Endothelial cell of umbilical vein (primary cell): ENCODE results near the gene S100A16. TPM values are rescaled to one million over a fixed set of nuclear protein-coding genes. Genes with fewer than 3 reads are reported as not detected.

ENCODE experiments used
- BruUV-seq: library from RNA; stranded (reverse); fragments of 400-500 nt; replicated peaks from 2 replicates; lab custom pipeline; 2021; lab: Mats Ljungman, UMichigan
- CTCF ChIA-PET: fragments of 300-600, 350-600 bp; sonication (Branson Sonifier 250); formaldehyde crosslinking; loops from one replicate; lab custom pipeline; 2021; ENCODE audit warnings: antibody characterized with exemption, inconsistent platforms; lab: Charles Lee
- POLR2A ChIA-PET: fragments of 300-600, 350-600 bp; sonication (Branson Sonifier 250); formaldehyde crosslinking; loops from one replicate; lab custom pipeline; 2021; ENCODE audit warnings: antibody characterized with exemption, inconsistent platforms; lab: Charles Lee
- DNase-seq: peaks from one replicate; pipeline ENCODE4 v3.0.0-alpha.2; 2011; ENCODE audit warnings: low read depth, low spot score
- FAIRE-seq: peaks from 2 replicates; lab custom pipeline; 2011; peaks lifted over from hg19 to GRCh38; lab: Jason Lieb, UNC
- H2AFZ ChIP-seq: 2 replicates; pipeline ENCODE4 v1.6.0; 2012; ENCODE audit warnings: low read depth, low read length, control low read depth, inconsistent platforms
- H3K27ac ChIP-seq: 2 replicates; pipeline ENCODE4 v1.5.1; 2011; ENCODE audit warnings: low read depth, mild to moderate bottlenecking, control low read depth, low read length, moderate library complexity; ENCODE audit not compliant: insufficient read depth
- H3K27me3 ChIP-seq, 2 experiments: 2 replicates each; pipeline versions ENCODE4 v1.6.0 to v1.6.1; 2011; ENCODE audit warnings: low read length in 2 of 2, mixed read lengths in 1 of 2; ENCODE audit not compliant: control insufficient read depth in 2 of 2, insufficient read depth in 2 of 2
- H3K36me3 ChIP-seq, 2 experiments: 2 replicates in 1 of 2; 3 replicates in 1 of 2; pipeline ENCODE4 v1.5.1; 2011; ENCODE audit warnings: low read length in 2 of 2, mild to moderate bottlenecking in 1 of 2, moderate library complexity in 1 of 2; ENCODE audit not compliant: control insufficient read depth in 2 of 2, insufficient read depth in 2 of 2; ENCODE audit errors: extremely low read depth in 1 of 2
- H3K4me1 ChIP-seq: 3 replicates; pipeline ENCODE4 v1.5.1; 2011; ENCODE audit warnings: mild to moderate bottlenecking, low read length; ENCODE audit not compliant: control insufficient read depth, insufficient read depth; ENCODE audit errors: extremely low read depth
- H3K4me2 ChIP-seq: 2 replicates; pipeline ENCODE4 v1.6.1; 2011; ENCODE audit warnings: low read length, control low read depth, mixed read lengths; ENCODE audit not compliant: insufficient read depth
- H3K4me3 ChIP-seq, 3 experiments: fragments of 200-600 bp in 1 of 3; sonication (generic), shearing (Covaris generic) in 1 of 3; replicated peaks in 1 of 3; 2 replicates each; pipeline ENCODE4 v1.5.1; 2011 to 2016; ENCODE audit warnings: control low read depth in 3 of 3, low read length in 3 of 3, mild to moderate bottlenecking in 2 of 3, inconsistent platforms in 1 of 3, low read depth in 1 of 3, moderate library complexity in 1 of 3; ENCODE audit not compliant: insufficient read depth in 1 of 3
- H3K79me2 ChIP-seq: 2 replicates; pipeline ENCODE4 v1.6.0; 2012; ENCODE audit warnings: low read length, inconsistent platforms; ENCODE audit not compliant: control insufficient read depth, insufficient read depth
- H3K9ac ChIP-seq: replicated peaks from 2 replicates; pipeline ENCODE3; 2011; ENCODE audit warnings: low read length, control low read depth; ENCODE audit not compliant: insufficient read depth; ENCODE audit errors: extremely low read depth
- H3K9me1 ChIP-seq: replicated peaks from 3 replicates; pipeline ENCODE4 v1.6.0; 2011; ENCODE audit warnings: mild to moderate bottlenecking, low read length; ENCODE audit not compliant: control insufficient read depth, insufficient read depth; ENCODE audit errors: extremely low read depth
- H3K9me3 ChIP-seq: replicated peaks from 2 replicates; pipeline ENCODE4 v1.5.1; 2012; ENCODE audit warnings: low read length, inconsistent platforms; ENCODE audit not compliant: control insufficient read depth, insufficient read depth
- H4K20me1 ChIP-seq: replicated peaks from 2 replicates; pipeline ENCODE3; 2011; ENCODE audit warnings: mild to moderate bottlenecking, low read length; ENCODE audit not compliant: control insufficient read depth, insufficient read depth; ENCODE audit errors: extremely low read depth
- CTCF ChIP-seq, 2 donors: IDR thresholded peaks; 1 replicate in 1 of 2; 2 replicates in 1 of 2; pipeline ENCODE4 v1.5.1; 2011; ENCODE audit warnings: low read length in 2 of 2, mild to moderate bottlenecking in 2 of 2, moderate library complexity in 2 of 2, control low read depth in 1 of 2, inconsistent platforms in 1 of 2, low read depth in 1 of 2; ENCODE audit not compliant: insufficient read depth in 1 of 2; ENCODE audit errors: extremely low read depth in 1 of 2
- EZH2 ChIP-seq: IDR thresholded peaks from 2 replicates; pipeline ENCODE4 v1.6.1; 2012; ENCODE audit warnings: borderline replicate concordance, low read depth, mild to moderate bottlenecking, moderate library complexity, low read length, inconsistent platforms; ENCODE audit not compliant: severe bottlenecking
- FOS ChIP-seq: IDR thresholded peaks from 2 replicates; pipeline ENCODE4 v1.6.1; 2011; ENCODE audit warnings: mild to moderate bottlenecking, low read length, moderate library complexity, borderline replicate concordance; ENCODE audit not compliant: insufficient read depth
- GATA2 ChIP-seq: IDR thresholded peaks from 2 replicates; pipeline ENCODE4 v1.7.0; 2011; ENCODE audit warnings: low read depth, mild to moderate bottlenecking, moderate library complexity, mixed read lengths, low read length; ENCODE audit not compliant: insufficient read length, insufficient read depth
- JUN ChIP-seq: IDR thresholded peaks from 2 replicates; pipeline ENCODE4 v1.6.1; 2011; ENCODE audit warnings: borderline replicate concordance, low read depth; ENCODE audit not compliant: insufficient read length, insufficient read depth
- MYC ChIP-seq: IDR thresholded peaks from one replicate; pipeline ENCODE4 v1.6.1; 2011; ENCODE audit warnings: mild to moderate bottlenecking, low read depth, low read length
- POLR2A ChIP-seq: IDR thresholded peaks from 2 replicates; pipeline ENCODE4 v1.6.1; 2012; ENCODE audit warnings: low read depth, mild to moderate bottlenecking, control low read depth, low read length
- POLR2AphosphoS5 ChIP-seq: IDR thresholded peaks from 2 replicates; pipeline ENCODE4 v1.6.1; 2012; ENCODE audit warnings: low read depth, mild to moderate bottlenecking, control low read depth, low read length, moderate library complexity; ENCODE audit not compliant: insufficient read depth
- dilution Hi-C: fragments of 300-500 bp; cut with MboI; formaldehyde crosslinking; loops from one replicate; pipeline ENCODE4 v1.15.0; 2019; ENCODE audit warnings: low sequenced_read_pairs; ENCODE audit not compliant: extremely low pct_ligation_motif_present
- intact Hi-C: fragments of 100-400 bp; cut with micrococcal nuclease; formaldehyde crosslinking; loops from one replicate; pipeline ENCODE4 v1.10.0; 2022
- polyA plus RNA-seq, 4 experiments: library from polyadenylated mRNA; depleted of rRNA in 3 of 4; stranded (reverse) in 3 of 4; unstranded in 1 of 4; fragments of >200 nt; gene quantifications; 2 replicates each; pipeline versions ENCODE4 v1.2.1 to v1.2.3, GENCODE V29; 2011 to 2012; ENCODE audit warnings: missing spikeins in 1 of 4
- total RNA-seq: library from RNA; stranded (reverse); gene quantifications from 2 replicates; pipeline ENCODE4 v1.2.3, GENCODE V29; 2021
- TF ChIP-seq, protein P1 (sequence below): IDR thresholded peaks from 2 replicates; pipeline ENCODE4 v1.6.1; 2011; ENCODE audit not compliant: insufficient read depth, insufficient read length

S100A16 gene
- total and polyA plus RNA-seq, 2 donors (not counting 3 experiments of a cell fraction or from before 2014, with no cell fraction given): 701 to 1,770 TPM

DNA sequence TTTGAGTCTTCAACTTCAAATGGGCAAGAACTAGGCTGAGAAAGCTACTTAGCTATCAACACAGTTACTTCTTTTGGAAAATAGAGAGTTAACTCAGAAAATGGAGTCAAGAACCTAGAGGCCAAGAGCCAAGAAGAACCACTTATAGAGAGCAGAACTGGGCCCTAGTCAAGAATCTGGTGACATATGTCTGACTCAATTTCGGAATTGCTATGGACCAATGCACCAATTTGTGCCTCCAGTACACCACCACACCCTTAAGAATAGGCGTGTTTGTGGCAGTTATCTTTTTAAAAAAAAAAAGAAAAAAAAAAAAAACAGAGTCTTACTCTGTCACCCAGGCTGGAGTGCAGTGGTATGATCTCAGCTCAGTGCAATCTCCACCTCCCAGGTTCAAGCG, 55.1 kb downstream of the S100A16 start:
- DNase-seq (no peak), FAIRE-seq (no peak)
- Histone ChIP-seq H3K27me3 (no peaks in the 10 kb centered on the region), H3K79me2 (no peaks in the 10 kb centered on the region), H3K9me1 (no peaks in the 10 kb centered on the region), H3K4me2 (no peak overlapping the region), H3K9ac (no peak overlapping the region), H3K27ac (no peak overlapping the region), H3K9me3 (no peaks in the 10 kb centered on the region), H3K4me3 (no peak overlapping the region), H2AFZ (no peak overlapping the region), H4K20me1 (no peaks in the 10 kb centered on the region), H3K4me1 (peaks cover 6% of the 10 kb centered on the region), H3K36me3 (no peaks in the 10 kb centered on the region)
- TF ChIP-seq POLR2A (no peak), MYC (no peak), POLR2AphosphoS5 (no peak), JUN (no peak), FOS (no peak), CTCF (IDR thresholded peaks at IDR 0.05; ENCODE audit: extremely low read depth in 1 of 2, insufficient read depth in 1 of 2, low read depth in 1 of 2, low read length in 2 of 2) (no peak), EZH2 (no peak), GATA2 (no peak)
- TF ChIP-seq, protein P1, sequence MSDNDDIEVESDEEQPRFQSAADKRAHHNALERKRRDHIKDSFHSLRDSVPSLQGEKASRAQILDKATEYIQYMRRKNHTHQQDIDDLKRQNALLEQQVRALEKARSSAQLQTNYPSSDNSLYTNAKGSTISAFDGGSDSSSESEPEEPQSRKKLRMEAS: no peak
- CTCF ChIA-PET: interaction anchor here (1.0 kb wide), 1 partner anchor 11 kb away, joined by 3 read pairs; no protein-coding TSS in a partner anchor
- intact Hi-C loops (no loop called here), dilution Hi-C loops (no loop called here)
- BruUV-seq: no TSS peak
- POLR2A ChIA-PET: no interaction called here

Other genes with a start within 250 kb of the S100A16 start
- not detected in 2 replicates for gene S100A12, start 237.5 kb downstream of the S100A16 start, total RNA-seq
- gene S100A12, start 237.5 kb downstream of the S100A16 start, polyA plus RNA-seq: not detected in 2 replicates
- gene S100A8, start 222.1 kb downstream of the S100A16 start, total RNA-seq: not detected in 2 replicates
- not detected in 2 replicates for gene S100A8, start 222.1 kb downstream of the S100A16 start, polyA plus RNA-seq
- not detected in 2 replicates for gene S100A7A, start 196.6 kb downstream of the S100A16 start, total RNA-seq
- not detected in 2 replicates for gene S100A7A, start 196.6 kb downstream of the S100A16 start, polyA plus RNA-seq
- gene S100A7, start 152.5 kb downstream of the S100A16 start, total RNA-seq: not detected in 2 replicates
- gene S100A7, start 152.5 kb downstream of the S100A16 start, polyA plus RNA-seq: not detected in 2 replicates
- 908 and 937 TPM in 2 replicates for gene S100A6, start 77.1 kb downstream of the S100A16 start, total RNA-seq
- 552 and 1,048 TPM in 2 replicates for gene S100A6, start 77.1 kb downstream of the S100A16 start, polyA plus RNA-seq
- gene S100A5, start 72.2 kb downstream of the S100A16 start, total RNA-seq: not detected in 2 replicates
- gene S100A5, start 72.2 kb downstream of the S100A16 start, polyA plus RNA-seq: not detected in 2 replicates
- not detected in 2 replicates for gene S100A4, start 67.3 kb downstream of the S100A16 start, total RNA-seq
- gene S100A4, start 67.3 kb downstream of the S100A16 start, polyA plus RNA-seq: 0.62 and 1.1 TPM in 2 replicates
- gene S100A3, start 63.9 kb downstream of the S100A16 start, total RNA-seq: 0.42 TPM in 1 of 2 replicates, not detected in the other
- gene S100A3, start 63.9 kb downstream of the S100A16 start, polyA plus RNA-seq: 1.3 and 1.9 TPM in 2 replicates
- 4.0 and 4.4 TPM in 2 replicates for gene S100A2, start 47.3 kb downstream of the S100A16 start, total RNA-seq
- gene S100A2, start 47.3 kb downstream of the S100A16 start, polyA plus RNA-seq: 3.9 and 4.3 TPM in 2 replicates
- 0.35 TPM in 1 of 2 replicates, not detected in the other for gene S100A14, start 3.2 kb upstream of the S100A16 start, total RNA-seq
- 0.10 TPM in 1 of 2 replicates, not detected in the other for gene S100A14, start 3.2 kb upstream of the S100A16 start, polyA plus RNA-seq
- 155 and 255 TPM in 2 replicates for gene S100A13, start 14.4 kb upstream of the S100A16 start, total RNA-seq
- 332 and 360 TPM in 2 replicates for gene S100A13, start 14.4 kb upstream of the S100A16 start, polyA plus RNA-seq
- not detected in 2 replicates for gene S100A1, start 15.3 kb upstream of the S100A16 start, total RNA-seq
- not detected in 2 replicates for gene S100A1, start 15.3 kb upstream of the S100A16 start, polyA plus RNA-seq
- gene CHTOP, start 20.9 kb upstream of the S100A16 start, total RNA-seq: 72.1 and 74.4 TPM in 2 replicates
- gene CHTOP, start 20.9 kb upstream of the S100A16 start, polyA plus RNA-seq: 47.1 and 62.0 TPM in 2 replicates
- gene SNAPIN, start 45.6 kb upstream of the S100A16 start, total RNA-seq: 36.5 and 36.8 TPM in 2 replicates
- gene SNAPIN, start 45.6 kb upstream of the S100A16 start, polyA plus RNA-seq: 47.3 and 55.1 TPM in 2 replicates
- gene ILF2, start 57.9 kb upstream of the S100A16 start, total RNA-seq: 271 TPM in 2 replicates
- gene ILF2, start 57.9 kb upstream of the S100A16 start, polyA plus RNA-seq: 289 and 303 TPM in 2 replicates
- gene NPR1, start 65.6 kb upstream of the S100A16 start, total RNA-seq: 9.8 and 10.5 TPM in 2 replicates
- 13.3 and 13.8 TPM in 2 replicates for gene NPR1, start 65.6 kb upstream of the S100A16 start, polyA plus RNA-seq
- gene INTS3, start 114.9 kb upstream of the S100A16 start, total RNA-seq: 56.1 and 63.1 TPM in 2 replicates
- gene INTS3, start 114.9 kb upstream of the S100A16 start, polyA plus RNA-seq: 61.9 and 75.9 TPM in 2 replicates
- 26.5 and 26.6 TPM in 2 replicates for gene SLC27A3, start 162.3 kb upstream of the S100A16 start, total RNA-seq
- gene SLC27A3, start 162.3 kb upstream of the S100A16 start, polyA plus RNA-seq: 34.3 and 40.1 TPM in 2 replicates